Cerebellar nuclear complex (tissue), 1 donor: ENCODE data around the gene NAALADL2.

Experiments
- DNase-seq, 2 experiments: peaks; one replicate each; lab custom pipeline; 2025; lab: John Stamatoyannopoulos, UW

NAALADL2 gene

DNA sequence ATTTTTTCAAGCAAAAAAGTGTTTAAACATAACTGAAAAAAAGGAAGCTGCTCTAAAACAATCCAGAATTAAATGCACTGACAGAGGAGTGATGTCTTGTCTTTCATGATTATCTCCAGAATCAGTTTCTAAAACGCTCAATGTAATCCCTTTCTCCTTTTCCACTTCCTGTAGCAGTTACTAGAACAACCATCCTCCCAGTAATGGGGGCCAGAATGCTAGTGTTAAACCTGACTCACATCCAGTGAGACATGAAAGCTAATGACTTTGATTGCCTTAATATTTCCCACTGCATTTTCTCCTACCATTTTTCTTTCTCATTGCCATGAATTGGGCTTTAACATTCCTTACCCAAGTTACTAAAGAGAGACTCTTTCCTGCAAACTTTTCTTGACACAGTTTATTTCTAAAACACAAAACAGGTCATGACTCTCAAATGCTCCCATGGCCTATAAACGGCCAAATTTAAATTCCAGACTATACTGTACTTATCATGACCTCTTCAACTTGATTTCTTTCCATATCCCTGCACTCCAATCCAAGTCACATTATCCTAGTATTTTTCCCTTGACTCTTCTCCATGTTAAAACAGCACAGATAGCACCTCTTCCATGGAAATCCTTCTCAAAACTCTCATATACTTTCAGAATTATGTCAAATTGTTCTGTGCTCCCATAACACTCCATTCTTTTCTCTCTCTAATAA lies 341.4 kb downstream of the NAALADL2 start:
- no peak for DNase-seq

DNA sequence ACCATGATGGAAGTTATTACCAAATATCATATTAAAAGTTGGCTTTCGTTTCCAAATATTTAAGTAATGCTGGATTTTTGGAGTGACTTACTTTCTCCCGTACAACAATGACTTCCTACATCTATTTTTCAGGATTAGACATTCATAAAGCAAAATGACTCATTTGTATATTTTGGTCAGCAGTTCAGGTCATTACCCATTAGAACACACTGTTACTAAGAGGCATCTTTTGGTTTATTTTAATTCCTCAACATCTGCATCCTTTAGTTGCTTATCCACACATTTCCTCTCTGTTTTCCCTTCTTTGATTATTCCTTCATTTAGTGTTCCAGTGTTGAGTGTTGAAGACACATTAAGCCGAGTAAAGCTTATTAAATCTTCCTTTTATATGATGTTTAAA lies 348.2 kb downstream of the NAALADL2 start:
- DNase-seq = no peak

DNA sequence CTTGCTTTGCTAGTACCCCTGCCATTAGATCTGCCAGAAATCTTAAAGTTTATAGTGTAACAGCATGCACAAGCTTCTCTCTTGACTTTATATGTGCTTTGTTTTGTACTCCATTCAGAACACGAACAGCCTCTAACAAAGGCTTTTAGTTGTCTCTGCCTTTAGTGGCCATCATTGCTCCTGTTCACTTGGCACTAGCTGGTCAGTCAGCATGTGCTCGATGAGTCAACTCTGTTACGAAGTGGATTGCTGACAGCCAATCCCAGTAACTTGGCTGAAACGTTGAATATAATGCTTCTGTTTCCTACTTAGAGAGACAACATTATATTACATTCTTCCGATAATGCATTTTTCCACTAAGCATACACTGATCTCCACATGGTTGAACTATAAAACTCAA lies 349.2 kb downstream of the NAALADL2 start:
- no peak for DNase-seq

DNA sequence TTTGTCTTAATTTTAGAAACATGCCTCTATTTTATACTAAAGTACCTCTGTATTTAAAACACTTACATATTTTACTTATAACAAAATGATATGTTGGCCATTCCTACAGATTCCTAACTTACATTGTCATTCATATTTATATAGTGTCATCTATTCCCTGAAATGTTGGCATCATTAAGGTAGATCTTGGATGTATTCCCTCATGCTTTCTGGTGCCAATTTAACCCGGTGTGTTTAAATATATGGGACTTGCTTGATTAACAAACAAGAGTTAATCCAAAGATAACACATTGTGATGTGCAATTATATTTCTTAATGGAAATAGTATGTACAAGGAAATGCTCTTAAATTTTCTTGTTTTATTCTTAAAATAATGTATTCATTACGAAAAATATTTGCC lies 352.3 kb downstream of the NAALADL2 start:
- DNase-seq = no peak

DNA sequence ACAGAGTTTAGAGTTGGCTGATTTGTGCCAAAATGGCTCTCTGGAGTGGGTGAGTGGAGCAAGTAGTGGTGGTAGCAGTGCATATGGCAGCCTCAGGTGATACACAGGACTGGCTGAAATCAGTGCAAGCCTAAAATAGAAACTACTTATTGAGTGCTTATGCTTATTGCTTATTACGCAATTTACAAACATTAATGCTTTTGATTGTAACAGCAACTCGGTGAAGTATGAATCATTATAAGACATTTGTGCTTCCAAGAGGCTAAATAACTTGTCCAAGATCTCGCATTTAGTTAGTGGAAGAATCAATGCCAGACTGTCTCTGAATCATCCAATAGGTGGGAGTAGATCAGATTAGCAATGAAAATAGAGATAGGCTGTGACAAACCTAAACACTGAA lies 353.8 kb downstream of the NAALADL2 start:
- no peak for DNase-seq

DNA sequence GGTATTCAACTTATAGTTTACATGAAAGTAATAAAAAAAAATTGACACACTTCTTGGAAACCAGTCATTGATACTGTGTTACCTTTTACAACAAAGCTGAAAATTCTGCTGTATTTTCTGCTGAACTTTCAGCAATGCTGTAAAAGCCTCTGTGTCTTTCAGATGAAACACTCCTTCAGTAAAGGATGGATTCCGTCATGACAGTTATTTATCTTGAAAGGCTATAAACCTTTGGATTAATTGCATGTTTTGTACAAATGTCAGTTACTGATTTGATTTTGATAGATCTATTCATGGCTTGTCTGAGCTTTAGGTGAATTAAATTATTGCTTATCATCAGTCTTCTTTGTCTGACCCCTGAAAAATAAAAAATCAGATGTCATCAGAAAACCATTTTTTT lies 355.1 kb downstream of the NAALADL2 start:
- no peak for DNase-seq

DNA sequence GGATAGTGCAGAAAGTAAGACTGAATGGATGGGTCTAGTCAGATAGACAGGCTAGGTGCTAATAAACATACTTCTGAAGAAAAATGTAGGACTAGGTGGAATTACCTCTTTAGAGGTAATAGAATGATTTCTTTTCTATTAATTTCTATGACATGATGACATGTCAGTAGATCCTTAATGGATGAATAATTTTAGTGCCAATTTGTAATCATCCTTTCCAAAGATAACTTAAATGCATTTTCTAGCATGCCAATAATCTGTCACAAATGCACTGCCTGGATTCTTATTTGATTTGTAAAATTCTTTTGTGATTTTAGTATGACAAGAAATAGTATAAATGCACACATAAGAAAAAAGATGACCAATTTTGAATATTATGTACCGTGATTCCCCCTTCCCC lies 356.7 kb downstream of the NAALADL2 start:
- no peak for DNase-seq

DNA sequence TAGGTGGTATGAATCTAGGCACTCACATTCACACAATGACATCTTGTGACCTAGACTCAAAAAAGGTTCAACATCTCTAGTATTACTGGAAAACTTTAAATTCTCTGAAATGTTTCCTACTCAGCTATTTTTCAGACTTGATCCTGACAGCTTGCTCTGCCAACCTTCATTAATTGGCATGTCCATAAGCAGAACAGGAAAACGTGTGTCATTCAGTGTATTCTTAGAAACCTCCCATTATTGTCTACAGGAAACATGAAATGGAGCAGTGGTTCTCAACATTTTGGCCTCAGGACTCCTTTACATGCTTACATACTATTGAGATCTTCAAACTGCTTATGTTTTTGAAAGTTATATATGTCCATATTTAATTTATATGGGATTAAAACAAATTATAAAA lies 363.2 kb downstream of the NAALADL2 start:
- DNase-seq = no peak

DNA sequence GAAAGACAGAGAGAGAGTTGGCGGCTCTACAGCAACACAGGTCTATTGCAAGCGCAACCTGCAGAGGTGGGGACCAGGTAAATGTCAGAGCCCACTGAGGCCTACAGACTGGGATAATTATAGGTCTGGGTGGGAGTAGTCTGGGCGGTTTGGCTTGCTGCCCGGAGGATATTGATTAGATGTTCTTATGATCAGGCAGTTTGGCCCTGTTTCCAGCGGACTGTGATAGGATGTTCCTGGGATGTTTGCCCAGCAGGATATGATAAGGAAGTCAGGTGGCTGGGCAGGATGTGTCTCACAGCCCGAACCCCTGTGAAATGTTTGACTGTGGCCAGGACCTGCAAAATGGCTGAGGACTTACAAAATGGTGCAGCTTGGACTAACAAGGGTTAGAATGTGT lies 364.9 kb downstream of the NAALADL2 start:
- DNase-seq = no peak

DNA sequence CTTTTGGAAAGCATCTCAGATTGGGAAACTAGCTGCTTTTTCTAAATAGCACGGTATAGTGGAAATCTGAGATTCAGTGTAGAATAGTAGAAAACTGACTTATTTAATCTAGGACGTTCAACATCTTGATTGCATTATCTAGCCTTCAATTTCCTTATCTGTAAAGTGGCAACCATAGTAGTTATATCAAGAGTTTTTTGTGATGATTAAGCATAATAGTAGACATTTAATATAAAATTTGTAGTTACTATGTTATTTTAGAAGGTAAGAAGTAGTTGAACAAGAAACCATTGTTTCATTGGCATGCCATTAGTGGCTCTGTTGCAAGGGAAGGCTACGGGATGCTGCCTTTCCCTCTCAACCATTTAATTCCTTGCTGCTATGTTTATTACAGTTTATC lies 367.3 kb downstream of the NAALADL2 start:
- DNase-seq = no peak

DNA sequence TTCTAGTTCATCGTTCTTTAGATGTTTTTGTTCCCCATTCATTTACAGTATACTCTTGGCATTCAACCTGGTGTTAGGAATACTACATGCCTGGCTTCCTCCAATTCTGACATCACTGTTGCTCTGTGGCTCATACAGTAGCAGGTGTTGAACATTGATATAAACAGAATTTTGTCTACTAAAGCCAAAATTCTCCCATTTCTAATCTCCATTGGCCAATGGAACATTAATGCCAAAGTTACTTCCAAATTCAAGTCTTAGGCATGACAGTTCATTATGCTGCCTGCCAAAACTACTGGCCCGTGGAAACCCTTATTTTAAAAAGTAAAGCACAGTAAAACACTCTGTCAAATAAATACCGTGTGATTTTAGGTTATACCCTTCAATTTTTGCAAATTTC lies 368.0 kb downstream of the NAALADL2 start:
- DNase-seq = no peak

DNA sequence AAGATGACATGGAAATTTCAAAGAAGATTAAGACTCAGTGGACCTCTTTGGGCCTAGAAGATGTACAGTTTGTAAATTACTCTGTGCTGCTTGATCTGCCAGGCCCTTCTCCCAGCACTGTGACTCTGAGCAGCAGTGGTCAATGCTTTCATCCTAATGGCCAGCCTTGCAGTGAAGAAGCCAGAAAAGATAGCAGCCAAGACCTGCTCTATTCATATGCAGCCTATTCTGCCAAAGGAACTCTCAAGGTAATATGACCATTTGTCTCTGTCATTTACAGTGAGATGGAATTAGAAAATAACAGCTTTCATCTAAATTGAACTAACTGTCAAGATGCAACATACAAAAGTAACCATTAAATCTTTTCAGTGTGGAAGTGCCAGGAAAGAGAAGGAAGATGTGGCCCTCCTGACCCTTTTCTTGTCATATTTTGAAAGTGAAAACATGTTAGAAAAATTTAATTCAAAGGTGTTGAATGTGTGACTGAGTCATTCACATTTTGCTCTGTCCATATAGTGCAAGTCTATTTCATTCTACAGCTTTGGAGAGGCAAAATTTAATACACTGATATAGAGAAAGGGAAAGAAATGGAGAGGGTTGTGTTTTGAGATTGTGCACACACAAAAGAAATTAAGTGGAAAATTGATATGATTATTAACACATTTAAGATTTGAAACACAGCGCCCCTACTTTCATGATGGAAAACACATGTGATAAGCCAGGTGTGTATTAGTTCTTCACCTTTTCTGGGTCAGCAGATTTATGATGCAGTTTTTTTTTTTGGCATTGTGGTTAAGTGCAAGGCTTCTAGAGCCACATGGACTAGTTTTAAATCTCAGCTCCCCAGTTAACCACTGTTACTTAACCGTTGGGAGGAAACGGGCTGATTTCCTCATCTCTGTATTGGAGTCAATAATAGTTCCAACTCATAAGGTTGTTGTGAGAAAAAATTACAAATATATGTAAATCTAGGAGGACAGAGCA lies 375.1 kb downstream of the NAALADL2 start:
- DNase-seq = no peak

DNA sequence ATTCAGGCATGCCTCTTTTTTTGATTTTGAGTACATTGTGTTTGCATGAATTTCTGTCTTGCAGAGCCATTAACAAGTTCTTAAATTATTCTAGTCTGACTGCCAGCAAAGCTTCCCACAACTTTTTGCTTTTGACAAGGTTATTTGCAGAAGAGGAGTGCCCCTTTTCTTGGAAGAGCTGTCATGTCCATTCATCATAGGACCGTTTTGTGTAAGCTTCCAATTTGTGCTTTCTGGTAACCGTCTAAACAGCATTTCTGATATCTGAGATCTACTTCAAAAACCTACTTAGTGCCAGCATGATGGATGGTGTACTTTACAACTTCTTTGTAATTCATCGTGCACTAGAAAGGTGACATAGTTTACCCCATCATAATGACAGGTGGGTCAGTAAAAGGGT lies 379.7 kb downstream of the NAALADL2 start:
- no peak for DNase-seq

DNA sequence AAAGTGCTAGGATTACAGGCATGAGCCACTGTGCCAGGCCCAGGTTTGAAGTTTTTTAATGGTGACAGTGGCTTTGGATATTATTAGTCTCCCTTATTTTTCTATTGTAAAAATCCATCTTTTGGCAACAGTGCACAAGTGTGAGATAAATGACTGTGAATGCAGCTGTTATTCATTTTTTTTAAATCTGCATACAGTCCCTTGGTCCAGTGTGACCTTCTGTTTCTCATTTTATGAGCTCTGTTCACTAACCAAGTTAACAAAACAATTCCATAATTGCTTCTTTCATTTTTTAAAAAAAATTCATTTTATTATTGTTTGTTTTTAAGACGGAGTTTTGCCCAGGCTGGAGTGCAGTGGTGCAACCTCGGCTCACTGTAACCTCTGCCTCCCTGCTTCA lies 381.8 kb downstream of the NAALADL2 start:
- no peak for DNase-seq

DNA sequence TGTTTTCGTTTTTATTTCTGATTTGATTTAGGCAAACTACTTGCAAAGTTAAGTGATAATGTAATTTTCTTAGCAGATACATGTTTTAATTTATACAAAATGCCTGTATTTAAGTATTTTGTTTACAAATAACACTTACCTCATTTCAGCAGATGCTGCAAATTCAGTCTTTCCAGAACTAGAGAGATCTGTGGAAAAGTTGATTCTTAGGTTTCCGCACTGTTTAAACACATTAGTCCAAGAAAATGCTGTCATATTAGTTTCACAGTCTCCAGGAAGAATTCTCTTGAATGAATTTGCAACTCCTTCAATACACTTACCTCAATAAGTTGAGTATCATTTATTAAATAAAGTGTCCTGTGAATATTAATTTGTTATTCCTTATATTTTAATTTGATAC lies 383.1 kb downstream of the NAALADL2 start:
- DNase-seq = no peak

DNA sequence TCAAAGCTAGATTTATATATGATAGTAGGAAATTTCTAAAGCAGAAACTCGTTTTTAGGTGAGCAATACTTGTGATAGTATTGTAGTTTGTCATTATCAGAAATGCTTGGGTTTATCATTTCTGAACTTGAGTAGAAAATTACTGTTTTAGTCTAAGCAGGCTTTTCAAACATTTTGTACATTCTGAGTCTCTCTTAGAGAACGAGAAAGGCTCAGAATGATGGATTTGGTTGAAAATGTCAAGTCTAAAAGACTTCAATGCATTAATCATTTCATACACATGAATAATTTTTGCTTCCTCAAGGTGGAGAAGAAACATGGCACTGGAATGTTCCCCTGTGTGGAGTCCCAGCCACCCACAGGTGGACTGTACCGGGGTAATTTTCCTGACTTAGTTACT lies 387.1 kb downstream of the NAALADL2 start:
- no peak for DNase-seq

DNA sequence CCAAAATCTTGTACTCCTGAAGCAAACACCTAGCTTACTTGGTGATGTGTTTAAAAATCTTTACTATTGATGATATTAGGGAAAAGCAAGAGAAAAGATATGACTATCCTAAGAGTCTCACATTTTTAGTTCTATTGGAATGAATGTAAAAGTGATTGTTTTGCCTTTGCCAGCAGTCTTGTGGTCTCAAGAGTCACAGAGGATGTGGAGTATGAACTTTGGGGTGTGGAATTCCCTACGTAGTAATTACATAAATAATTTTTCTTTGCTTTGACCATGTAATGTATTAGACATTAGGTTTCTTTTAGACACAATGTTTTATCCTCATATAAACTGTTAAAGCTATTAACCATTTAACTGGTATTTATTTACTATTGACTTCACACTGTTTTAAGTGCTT lies 387.6 kb downstream of the NAALADL2 start:
- no peak for DNase-seq

DNA sequence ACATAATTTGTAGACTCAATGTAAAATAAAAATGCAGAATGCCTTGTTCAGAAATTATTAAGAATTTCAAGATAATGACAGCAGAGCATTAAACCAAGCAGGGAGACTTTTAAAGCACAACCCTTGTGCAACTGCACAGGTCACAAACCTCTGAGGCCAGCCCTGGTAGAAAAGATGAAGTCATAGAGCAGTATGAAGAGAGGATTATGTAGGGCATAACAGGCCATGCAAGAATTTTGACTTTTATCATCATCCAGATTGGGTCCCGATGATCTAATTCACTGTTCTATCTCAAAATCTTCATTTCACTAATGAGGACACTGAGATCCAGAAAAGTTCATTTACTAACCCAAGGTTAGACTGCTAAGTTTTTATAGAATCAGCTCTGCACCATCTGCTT lies 388.5 kb downstream of the NAALADL2 start:
- DNase-seq = no peak

DNA sequence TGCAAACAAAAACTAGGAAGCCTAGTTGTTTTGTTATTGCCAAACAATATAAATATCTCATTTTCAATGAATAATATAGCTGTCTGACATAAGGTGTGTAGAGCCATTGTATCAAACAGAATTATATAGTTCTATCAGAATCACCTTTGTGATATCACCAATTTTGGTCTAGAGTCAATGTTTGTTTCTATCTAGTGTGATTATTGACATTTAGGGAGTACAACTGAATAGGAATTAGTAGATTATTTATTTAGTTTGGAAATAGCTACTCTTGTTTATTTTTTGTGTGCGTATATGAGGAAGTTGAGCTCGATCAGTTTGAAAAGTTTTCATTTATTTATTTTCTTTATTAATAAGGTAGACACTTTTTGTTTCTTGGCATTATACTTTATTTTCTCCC lies 389.7 kb downstream of the NAALADL2 start:
- DNase-seq = no peak

DNA sequence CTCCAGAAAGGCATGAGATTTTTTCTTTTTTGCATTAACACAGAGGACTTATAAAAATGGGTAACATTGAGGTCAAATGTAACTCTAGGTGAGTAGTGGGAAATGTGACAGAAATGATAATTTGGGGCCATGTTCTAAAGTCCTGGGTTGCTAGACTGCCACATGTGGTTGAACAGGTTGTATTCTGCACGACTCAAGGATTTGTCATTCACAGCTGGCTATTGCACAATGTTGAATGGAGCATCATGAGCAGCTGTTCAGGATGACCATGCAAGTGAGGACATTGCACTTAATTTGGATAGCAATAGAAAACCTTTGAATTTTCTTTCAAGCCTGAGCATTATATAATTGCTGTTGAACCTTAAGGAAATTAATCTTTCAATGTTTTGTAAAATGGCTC lies 396.6 kb downstream of the NAALADL2 start:
- no peak for DNase-seq

DNA sequence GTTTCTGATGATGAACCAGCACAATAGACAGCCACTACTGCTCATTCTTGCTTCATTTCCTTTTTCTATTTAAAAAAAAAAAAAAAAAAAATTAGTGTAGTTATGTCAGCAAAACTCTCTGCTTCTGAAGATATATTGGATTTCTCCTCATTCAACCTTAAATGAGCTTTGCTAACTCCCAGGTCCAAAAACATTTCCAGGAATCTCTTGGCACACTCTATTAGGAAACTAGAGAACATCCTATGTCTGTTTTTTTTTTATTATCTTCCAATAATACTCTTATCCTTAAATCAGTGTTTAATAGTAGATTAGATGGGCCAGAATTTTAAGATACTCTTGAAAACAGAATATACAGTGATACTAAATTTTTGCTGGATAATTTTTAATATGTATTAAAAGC lies 398.0 kb downstream of the NAALADL2 start:
- DNase-seq = no peak

DNA sequence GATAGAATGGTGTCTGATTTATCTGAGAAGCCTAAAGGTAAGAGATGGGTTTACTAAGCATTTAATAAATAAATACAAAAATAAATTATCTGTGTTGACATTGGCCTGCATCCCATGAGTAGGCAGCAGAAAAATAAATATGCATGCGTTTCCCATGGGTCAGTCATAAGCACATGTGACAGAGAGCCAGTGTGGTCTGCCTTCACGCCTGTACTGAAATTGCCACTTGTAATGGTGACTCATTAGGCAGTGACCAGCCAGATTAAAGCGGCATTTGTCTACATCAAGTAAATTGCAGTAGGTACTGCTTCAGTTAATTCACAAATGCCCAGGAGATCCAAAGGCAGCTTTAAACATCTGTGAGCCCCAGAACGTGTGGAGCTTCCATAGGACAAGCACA lies 399.6 kb downstream of the NAALADL2 start:
- no peak for DNase-seq

DNA sequence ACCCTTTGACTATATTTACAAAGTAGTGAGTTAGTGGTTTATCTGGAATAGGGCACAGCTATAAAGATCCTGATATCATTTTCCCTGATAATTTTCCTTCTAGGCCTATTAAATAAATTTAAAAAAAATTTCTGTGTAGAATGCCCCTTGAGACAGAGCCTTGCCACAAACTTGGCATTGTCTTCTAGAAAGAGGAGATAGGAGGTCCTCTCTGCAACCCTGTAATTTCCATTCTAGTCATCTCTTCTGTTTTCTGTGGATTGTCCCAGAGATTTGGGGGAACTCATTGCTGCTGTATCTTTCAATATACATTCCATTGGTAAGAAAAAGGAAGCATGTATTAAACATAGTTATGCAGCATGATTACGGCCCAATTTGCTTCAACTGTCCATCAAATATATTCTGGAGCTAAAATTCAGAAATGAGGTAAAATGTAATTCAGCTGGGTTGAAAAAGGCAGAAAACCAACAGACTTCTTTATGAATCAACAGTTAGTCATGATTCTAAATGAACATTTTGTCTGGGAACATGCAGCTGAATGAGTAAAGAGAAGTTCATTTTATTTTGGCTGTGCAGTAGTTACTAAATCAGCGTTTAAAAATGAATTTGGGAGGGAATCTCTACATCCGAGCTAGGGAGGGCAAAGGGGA lies 401.1 kb downstream of the NAALADL2 start:
- DNase-seq = no peak
